Right lobe of liver (tissue), 4 donors: ENCODE results near the gene KATNBL1.

Experiments
- CTCF ChIP-seq, 4 donors: fragments of 200-600 bp in 3 of 4; fragments of 450-650 bp in 1 of 4; IDR thresholded peaks; one replicate each; pipeline versions ENCODE4 v1.5.1 to v1.8.0; 2016 to 2022; ENCODE audit warnings: antibody characterized with exemption in 4 of 4, mild to moderate bottlenecking in 2 of 4
- POLR2A ChIP-seq: fragments of 450-650 bp; IDR thresholded peaks from one replicate; pipeline ENCODE4 v1.6.1; 2017; ENCODE audit warnings: antibody characterized with exemption, mild to moderate bottlenecking
- donor health status: DM: no; HTN: no; CAD: no.
- donor health status: DM: no; HTN: no; CAD: no.
- donor health status: DM: no; HTN: yes; CAD: no.

GRCh38 chr15:34185666-34186065, 24.2 kb downstream of the KATNBL1 start:
- no peak for TF ChIP-seq POLR2A
- TF ChIP-seq CTCF (IDR thresholded peaks at IDR 0.05), result no peak
